Kidney (tissue), 14 donors: ENCODE measurements around the gene JMJD4. TPM values are rescaled to one million over a fixed set of nuclear protein-coding genes. Genes with fewer than 3 reads are reported as not detected.

ENCODE experiments used
- DNase-seq, 5 donors: peaks; one replicate each; pipeline ENCODE4 v3.0.0-alpha.2; 2013 to 2020
- FAIRE-seq: peaks from 2 replicates; lab custom pipeline; 2012; peaks lifted over from hg19 to GRCh38; lab: Jason Lieb, UNC
- H3K27ac ChIP-seq, 2 donors: one replicate each; pipeline ENCODE4 v1.7.0; 2013; ENCODE audit warnings: low read depth in 2 of 2, low read length in 2 of 2, inconsistent platforms in 1 of 2
- H3K27me3 ChIP-seq: one replicate; pipeline ENCODE4 v1.7.1; 2013; ENCODE audit warnings: low read length, inconsistent platforms; ENCODE audit not compliant: control insufficient read depth, insufficient read depth
- H3K36me3 ChIP-seq, 3 donors: one replicate each; pipeline versions ENCODE4 v1.7.0 to v1.7.1; 2013; ENCODE audit warnings: low read length in 3 of 3, control low read depth in 1 of 3, inconsistent platforms in 1 of 3; ENCODE audit not compliant: insufficient read depth in 3 of 3, control insufficient read depth in 2 of 3
- H3K4me1 ChIP-seq, 3 donors: one replicate each; pipeline versions ENCODE4 v1.7.0 to v1.7.1; 2013; ENCODE audit warnings: low read length in 3 of 3, inconsistent platforms in 1 of 3, low read depth in 1 of 3; ENCODE audit not compliant: control insufficient read depth in 2 of 3, insufficient read depth in 2 of 3
- H3K4me3 ChIP-seq, 3 donors: one replicate each; pipeline versions ENCODE4 v1.7.0 to v1.8.1; 2013; ENCODE audit warnings: low read length in 3 of 3, control low read depth in 1 of 3, inconsistent platforms in 1 of 3
- H3K9ac ChIP-seq, 3 donors: one replicate each; pipeline versions ENCODE4 v1.7.0 to v1.7.1; 2013; ENCODE audit warnings: low read length in 3 of 3, control low read depth in 1 of 3, inconsistent platforms in 1 of 3
- H3K9me3 ChIP-seq, 3 donors: one replicate each; pipeline versions ENCODE4 v1.7.0 to v1.7.1; 2013; ENCODE audit warnings: low read length in 3 of 3, control low read depth in 1 of 3, inconsistent platforms in 1 of 3; ENCODE audit not compliant: control insufficient read depth in 2 of 3, insufficient read depth in 1 of 3
- CTCF ChIP-seq: IDR thresholded peaks from 3 replicates; pipeline ENCODE4 v1.5.1; 2012; ENCODE audit warnings: mild to moderate bottlenecking, moderate library complexity, borderline replicate concordance; ENCODE audit not compliant: insufficient read depth; ENCODE audit errors: extremely low read depth
- intact Hi-C: fragments of 100-400 bp; cut with DNase I; formaldehyde crosslinking; loops from one replicate; pipeline ENCODE4 v1.11.1; 2022
- polyA plus RNA-seq: library from polyadenylated mRNA; stranded (reverse); fragments of 350-450 nt; fragmentation: Illumina TruSeq; extraction: RNeasy Lipid Tissue Mini Kit (QIAGEN cat#74804); gene quantifications from one replicate; pipeline ENCODE4 v1.2.3, GENCODE V29; 2014; ENCODE audit warnings: low read depth, low replicate concordance; ENCODE audit not compliant: insufficient read depth
- total RNA-seq: library from RNA; stranded (reverse); fragmentation: NEBNext Ultra II Directional; extraction: Animal tissue kit (Norgen Biotek cat#: 25700); gene quantifications from one replicate; pipeline ENCODE4 v1.2.1, GENCODE V29; 2021
- donor health status: control.
- donor health status: control.
- donor health status: control.
- donor health status: control.
- donor health status: control.
- donor health status: DM: yes; HTN: yes; CAD: no.
- donor health status: Normal renal cell carcinoma (clear cell type).

JMJD4 gene
- total and polyA plus RNA-seq, 2 donors from 2014 or later = 12.6 to 15.9 TPM

DNA sequence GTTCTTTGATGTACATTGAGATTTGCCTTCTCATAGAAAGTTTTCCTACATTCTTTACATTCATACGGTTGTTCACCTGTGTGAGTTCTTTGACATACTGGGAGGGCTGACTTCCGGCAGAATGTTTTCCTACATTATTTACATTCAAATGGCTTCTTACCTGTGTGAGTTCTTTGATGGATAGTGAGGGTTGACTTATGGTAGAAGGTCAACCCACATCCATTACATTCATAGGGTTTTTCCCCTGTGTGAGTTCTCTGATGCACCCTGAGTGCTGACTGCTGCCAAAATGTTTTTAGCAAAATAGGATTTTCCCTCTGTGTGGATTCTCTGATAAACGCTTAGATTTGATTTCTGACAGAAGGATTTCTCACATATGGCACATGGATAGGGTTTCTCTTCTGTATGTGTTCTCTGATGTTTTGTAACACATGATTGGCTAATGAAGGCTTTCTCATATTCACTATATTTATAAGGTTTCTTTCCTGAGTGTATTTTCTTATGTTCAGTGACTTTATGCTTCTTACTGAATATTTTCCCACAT is 37.7 kb downstream of the JMJD4 start:
- Histone ChIP-seq H3K9me3 (peaks cover 0 to 37% (median 15%) of the 10 kb centered on the region in 3 donors), H3K9ac (no peak overlapping the region), H3K27me3 (no peaks in the 10 kb centered on the region), H3K4me1 (no peaks in the 10 kb centered on the region), H3K36me3 (no peaks in the 10 kb centered on the region), H3K27ac (no peak overlapping the region), H3K4me3 (no peak overlapping the region)
- intact Hi-C loops = no loop called here
- no peak for TF ChIP-seq CTCF
- DNase-seq (no peak), FAIRE-seq (no peak)

GRCh38 chr1:227685807-227686206 is 49.3 kb downstream of the JMJD4 start:
- Histone ChIP-seq H3K4me3 (no peak overlapping the region), H3K36me3 (no peaks in the 10 kb centered on the region), H3K27me3 (no peaks in the 10 kb centered on the region), H3K9ac (no peak overlapping the region), H3K4me1 (no peaks in the 10 kb centered on the region), H3K27ac (no peak overlapping the region), H3K9me3 (peaks cover 0 to 34% (median 2%) of the 10 kb centered on the region in 3 donors)
- DNase-seq (no peak), FAIRE-seq (no peak)
- intact Hi-C loops = no loop called here
- TF ChIP-seq CTCF = no peak

Other genes with a start within 250 kb of the JMJD4 start
- 10.0 TPM for gene ZNF678, start 171.7 kb downstream of the JMJD4 start, total RNA-seq
- gene ZNF678, start 171.7 kb downstream of the JMJD4 start, polyA plus RNA-seq = 1.3 TPM
- gene SNAP47, start 133 bp upstream of the JMJD4 start, total RNA-seq = 32.4 TPM
- 31.6 TPM for gene SNAP47, start 133 bp upstream of the JMJD4 start, polyA plus RNA-seq
- not detected for gene PRSS38, start 80.4 kb upstream of the JMJD4 start, total RNA-seq
- not detected for gene PRSS38, start 80.4 kb upstream of the JMJD4 start, polyA plus RNA-seq
- 3.1 TPM for gene WNT9A, start 212.6 kb upstream of the JMJD4 start, total RNA-seq
- gene WNT9A, start 212.6 kb upstream of the JMJD4 start, polyA plus RNA-seq = 0.58 TPM